Cardiac muscle cell (in vitro differentiated cells and primary cell): ENCODE results near the gene PTPRD. TPM values are rescaled to one million over a fixed set of nuclear protein-coding genes. Genes with fewer than 3 reads are reported as not detected.

Experiments used
- DNase-seq, 2 donors: peaks; one replicate each; pipeline versions ENCODE4 v3.0.0 to v3.0.0-alpha.2; 2010 to 2017; ENCODE audit warnings: low read depth in 1 of 2, low spot score in 1 of 2
- H3K27ac ChIP-seq: fragments of 200-600 bp; sonication (generic); 2 replicates; pipeline ENCODE4 v1.5.1; 2016
- H3K27me3 ChIP-seq: fragments of 200-600 bp; sonication (generic); 2 replicates; pipeline ENCODE4 v1.6.0; 2016; ENCODE audit warnings: control low read depth
- H3K36me3 ChIP-seq: fragments of 200-600 bp; sonication (generic); 2 replicates; pipeline ENCODE4 v1.5.1; 2016; ENCODE audit warnings: control low read depth
- H3K4me1 ChIP-seq: fragments of 200-600 bp; sonication (generic); 2 replicates; pipeline ENCODE4 v1.8.1; 2017; ENCODE audit warnings: low read depth, mild to moderate bottlenecking, mixed run types
- H3K4me3 ChIP-seq: fragments of 200-600 bp; sonication (generic); 2 replicates; pipeline ENCODE4 v1.5.1; 2016; ENCODE audit warnings: mild to moderate bottlenecking
- H3K9me3 ChIP-seq: fragments of 200-600 bp; sonication (generic); 2 replicates; pipeline ENCODE4 v1.5.1; 2017; ENCODE audit warnings: low read depth, mild to moderate bottlenecking, control low read depth
- polyA plus RNA-seq: library from polyadenylated mRNA; unstranded; fragments of >200 nt; fragmentation: Nextera tagmentation; extraction: Ambion mirVana; gene quantifications from 2 replicates; pipeline ENCODE4 v1.2.1, GENCODE V29; 2016
- total RNA-seq: library from RNA; depleted of rRNA; stranded (reverse); fragments of >200 nt; gene quantifications from 2 replicates; pipeline ENCODE4 v1.2.3, GENCODE V29; 2016
- TF ChIP-seq, protein P1 (sequence below): IDR thresholded peaks from 2 replicates; pipeline ENCODE4 v1.5.1; 2012; ENCODE audit warnings: low read depth, mild to moderate bottlenecking, low read length

Gene PTPRD
- total and polyA plus RNA-seq, 2 experiments from 2014 or later = 37.0 to 287 TPM

DNA sequence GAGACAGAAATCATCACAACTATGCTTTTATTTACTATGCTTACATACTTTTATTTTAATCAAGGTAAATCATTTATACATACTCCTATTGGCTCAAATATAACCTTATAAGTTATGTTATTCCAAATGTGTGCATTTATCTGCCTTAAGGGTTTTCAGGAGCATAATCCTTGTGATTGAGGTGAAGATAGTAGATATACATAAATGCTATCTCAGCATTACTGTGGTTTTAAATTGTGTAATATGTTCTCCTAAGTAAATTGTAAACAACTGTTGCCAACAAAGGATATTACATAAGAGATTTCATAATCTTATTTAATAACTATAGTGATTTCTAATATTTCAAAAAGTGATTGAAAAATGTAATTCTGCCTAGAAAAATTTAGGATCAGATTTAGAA, 1438.4 kb downstream of the PTPRD start:
- no peaks in the 10 kb centered on the region for H3K36me3 ChIP-seq
- no peak overlapping the region for H3K4me3 ChIP-seq
- no peak overlapping the region for H3K27ac ChIP-seq
- H3K27me3 ChIP-seq = no peaks in the 10 kb centered on the region
- H3K4me1 ChIP-seq = no peaks in the 10 kb centered on the region
- no peak for DNase-seq
- TF ChIP-seq, protein P1, sequence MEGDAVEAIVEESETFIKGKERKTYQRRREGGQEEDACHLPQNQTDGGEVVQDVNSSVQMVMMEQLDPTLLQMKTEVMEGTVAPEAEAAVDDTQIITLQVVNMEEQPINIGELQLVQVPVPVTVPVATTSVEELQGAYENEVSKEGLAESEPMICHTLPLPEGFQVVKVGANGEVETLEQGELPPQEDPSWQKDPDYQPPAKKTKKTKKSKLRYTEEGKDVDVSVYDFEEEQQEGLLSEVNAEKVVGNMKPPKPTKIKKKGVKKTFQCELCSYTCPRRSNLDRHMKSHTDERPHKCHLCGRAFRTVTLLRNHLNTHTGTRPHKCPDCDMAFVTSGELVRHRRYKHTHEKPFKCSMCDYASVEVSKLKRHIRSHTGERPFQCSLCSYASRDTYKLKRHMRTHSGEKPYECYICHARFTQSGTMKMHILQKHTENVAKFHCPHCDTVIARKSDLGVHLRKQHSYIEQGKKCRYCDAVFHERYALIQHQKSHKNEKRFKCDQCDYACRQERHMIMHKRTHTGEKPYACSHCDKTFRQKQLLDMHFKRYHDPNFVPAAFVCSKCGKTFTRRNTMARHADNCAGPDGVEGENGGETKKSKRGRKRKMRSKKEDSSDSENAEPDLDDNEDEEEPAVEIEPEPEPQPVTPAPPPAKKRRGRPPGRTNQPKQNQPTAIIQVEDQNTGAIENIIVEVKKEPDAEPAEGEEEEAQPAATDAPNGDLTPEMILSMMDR = no peak
- no peaks in the 10 kb centered on the region for H3K9me3 ChIP-seq

DNA sequence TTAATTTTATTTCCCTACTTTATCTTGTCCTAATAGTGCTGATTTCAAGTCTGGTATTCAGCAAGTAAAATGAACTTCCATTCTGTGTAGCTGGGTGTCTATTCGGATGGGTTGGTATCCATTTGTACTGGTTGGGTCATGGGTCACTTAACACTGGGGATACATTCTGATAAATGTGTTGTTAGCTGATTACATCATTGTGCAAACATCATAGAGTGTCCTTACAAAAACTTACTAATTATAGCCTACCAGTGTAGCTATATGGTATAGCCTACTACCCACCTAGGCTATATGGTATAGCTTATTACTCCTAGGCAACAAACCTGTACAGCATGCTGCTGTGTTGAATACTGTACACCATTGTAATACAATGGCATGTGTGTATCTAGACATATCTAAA, 1439.5 kb downstream of the PTPRD start:
- Histone ChIP-seq H3K27me3 (no peaks in the 10 kb centered on the region), H3K36me3 (no peaks in the 10 kb centered on the region), H3K4me3 (no peak overlapping the region), H3K9me3 (no peaks in the 10 kb centered on the region), H3K4me1 (no peaks in the 10 kb centered on the region), H3K27ac (no peak overlapping the region)
- TF ChIP-seq, protein P1 = no peak
- DNase-seq = no peak

DNA sequence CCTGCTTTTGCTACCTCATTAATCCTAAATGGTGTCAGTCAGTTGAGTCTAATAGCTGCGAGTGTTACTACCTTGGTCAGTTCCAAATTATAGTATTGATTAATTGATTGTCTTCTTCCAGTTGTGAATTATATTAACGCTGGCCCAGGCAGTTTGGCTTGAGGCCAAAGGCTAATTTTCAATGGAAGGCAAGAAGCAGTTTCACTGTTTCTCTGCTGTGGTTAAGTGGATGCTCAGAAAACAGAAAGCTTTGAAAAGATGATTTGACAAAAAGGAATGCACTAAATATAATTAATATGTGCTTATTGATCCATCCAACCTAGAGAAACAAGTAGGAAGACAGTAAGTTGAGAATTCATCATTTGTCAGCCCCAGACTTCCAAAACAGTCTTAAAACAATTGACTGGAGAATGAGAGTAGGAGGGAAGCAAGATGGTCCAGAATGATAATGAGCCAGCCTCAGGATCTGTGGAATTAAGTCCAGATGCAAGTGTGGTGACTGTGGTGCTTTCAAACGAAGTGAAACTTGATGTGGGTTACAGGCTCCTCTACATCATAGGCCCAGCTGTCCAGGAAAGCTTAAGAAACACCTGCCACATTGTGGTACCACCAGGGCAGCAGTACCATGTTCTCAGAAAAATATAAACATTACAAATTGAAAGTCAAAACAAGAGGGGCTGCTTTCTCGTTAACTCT, 1442.2 kb downstream of the PTPRD start:
- Histone ChIP-seq H3K36me3 (no peaks in the 10 kb centered on the region), H3K4me1 (no peaks in the 10 kb centered on the region), H3K27ac (no peak overlapping the region), H3K9me3 (no peaks in the 10 kb centered on the region), H3K27me3 (no peaks in the 10 kb centered on the region), H3K4me3 (no peak overlapping the region)
- TF ChIP-seq, protein P1 = no peak
- no peak for DNase-seq

DNA sequence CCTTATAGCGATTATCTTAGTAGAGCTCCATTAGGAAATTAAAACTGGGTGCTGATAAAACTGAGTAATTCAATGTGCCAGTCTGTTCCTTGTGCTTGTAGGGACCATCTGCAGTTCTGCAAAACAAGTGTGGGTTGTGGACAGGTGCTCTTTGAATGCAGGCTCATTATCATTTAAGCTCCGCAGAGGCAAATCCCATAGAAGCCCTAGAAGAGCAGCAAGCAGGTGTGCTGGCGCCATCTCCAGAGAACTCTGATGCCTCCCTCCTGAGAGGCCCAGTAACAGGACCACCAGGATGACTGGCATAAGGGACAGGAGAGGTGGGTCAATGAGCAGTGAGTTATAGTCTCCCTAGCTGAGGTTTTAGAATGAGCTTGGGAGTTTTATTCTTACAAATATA, 1470.8 kb downstream of the PTPRD start:
- no peak for DNase-seq
- TF ChIP-seq, protein P1 = no peak
- Histone ChIP-seq H3K27me3 (no peaks in the 10 kb centered on the region), H3K4me1 (no peaks in the 10 kb centered on the region), H3K27ac (no peak overlapping the region), H3K4me3 (no peak overlapping the region), H3K9me3 (no peaks in the 10 kb centered on the region), H3K36me3 (no peaks in the 10 kb centered on the region)

DNA sequence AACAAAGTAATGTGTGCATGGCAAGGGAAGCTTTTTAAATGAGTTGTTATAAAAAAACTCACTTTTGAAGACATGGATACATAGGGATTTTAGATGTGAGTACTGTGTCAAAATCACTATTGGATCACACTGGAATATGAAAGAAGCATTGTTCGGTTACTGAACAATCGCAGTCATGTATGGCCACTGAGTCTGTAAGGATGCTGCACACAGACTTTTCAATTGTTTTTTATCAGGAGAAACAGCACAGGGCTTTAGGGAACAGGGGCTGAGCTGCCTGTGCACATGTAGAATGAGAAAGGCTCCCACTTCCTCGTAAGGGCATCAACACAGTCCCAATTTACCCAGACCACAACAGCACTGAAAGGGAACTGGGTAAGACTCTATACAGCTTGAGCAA, 1479.3 kb downstream of the PTPRD start:
- Histone ChIP-seq H3K4me1 (no peaks in the 10 kb centered on the region), H3K4me3 (no peak overlapping the region), H3K27ac (no peak overlapping the region), H3K27me3 (no peaks in the 10 kb centered on the region), H3K36me3 (no peaks in the 10 kb centered on the region), H3K9me3 (no peaks in the 10 kb centered on the region)
- no peak for DNase-seq
- TF ChIP-seq, protein P1 = no peak
